ENCODE measurements around the gene RND3.

- TF ChIP-seq POLR2AphosphoS2 (IDR thresholded peaks at IDR 0.05; ENCODE audit: low read depth, low read length): no peak
- no peak for TF ChIP-seq E2F1 (CRISPR knock-in tag; IDR thresholded peaks at IDR 0.05)
- no peak for TF ChIP-seq POLR2A (IDR thresholded peaks at IDR 0.05; ENCODE audit: insufficient read depth in 1 of 2, low read depth in 2 of 2, low read length in 2 of 2)
- TF ChIP-seq JUN (CRISPR knock-in tag; IDR thresholded peaks at IDR 0.05): no peak
- no peak for TF ChIP-seq FOXM1 (CRISPR knock-in tag; IDR thresholded peaks at IDR 0.05)
- no peak for TF ChIP-seq DDIT3 (CRISPR knock-in tag; IDR thresholded peaks at IDR 0.05)
- no peak for TF ChIP-seq PCBP1 (IDR thresholded peaks at IDR 0.05; ENCODE audit: borderline replicate concordance, low read depth, low read length)
- no peak for TF ChIP-seq ZSCAN25 (CRISPR knock-in tag; IDR thresholded peaks at IDR 0.05)
- TF ChIP-seq ZNF83 (CRISPR knock-in tag; IDR thresholded peaks at IDR 0.05; ENCODE audit: borderline replicate concordance): no peak
- TF ChIP-seq RFX5 (IDR thresholded peaks at IDR 0.05; ENCODE audit: low read depth, low read length): no peak
- no peak for TF ChIP-seq CTCF (CRISPR knock-in tag; IDR thresholded peaks at IDR 0.05)
- no peak for TF ChIP-seq MAFK (conservative IDR thresholded peaks at IDR 0.05 in 1 of 2, IDR thresholded peaks at IDR 0.05 in 1 of 2; ENCODE audit: low read length in 2 of 2)
- TF ChIP-seq GATAD2A (CRISPR knock-in tag; IDR thresholded peaks at IDR 0.05): no peak
Measured at GRCh38 chr2:150535176-150535575, 47.7 kb upstream of the RND3 start.

Measured in HepG2 (cell line).